Measurements from ENCODE around the gene RBM19.

RBM19 gene

DNA sequence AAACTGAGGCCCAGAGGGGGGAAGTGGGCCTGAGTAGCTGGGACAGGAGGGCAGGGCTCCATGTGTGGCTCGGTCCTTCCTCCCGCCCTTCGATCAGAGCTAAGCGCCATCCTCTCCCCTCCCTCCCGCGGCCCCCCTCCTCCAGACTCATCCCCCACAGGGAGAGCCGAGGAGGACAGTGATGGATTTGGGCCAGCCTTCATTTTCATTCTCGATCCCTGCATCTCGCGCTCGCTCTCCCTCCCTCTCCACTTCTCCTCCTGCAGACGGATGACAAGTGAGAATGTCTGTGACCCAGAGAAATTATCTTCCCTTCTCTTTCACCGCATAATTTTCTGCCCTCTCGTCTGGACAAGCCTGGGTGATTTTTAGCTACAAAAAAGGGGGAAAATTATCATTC, 183.3 kb downstream of the RBM19 start:
- DNase-seq (ENCODE audit: low read depth), result no peak
- H3K4me3 ChIP-seq (ENCODE audit: control insufficient read depth, low read depth, low read length), result no peak overlapping the region
- TF ChIP-seq, protein P1, sequence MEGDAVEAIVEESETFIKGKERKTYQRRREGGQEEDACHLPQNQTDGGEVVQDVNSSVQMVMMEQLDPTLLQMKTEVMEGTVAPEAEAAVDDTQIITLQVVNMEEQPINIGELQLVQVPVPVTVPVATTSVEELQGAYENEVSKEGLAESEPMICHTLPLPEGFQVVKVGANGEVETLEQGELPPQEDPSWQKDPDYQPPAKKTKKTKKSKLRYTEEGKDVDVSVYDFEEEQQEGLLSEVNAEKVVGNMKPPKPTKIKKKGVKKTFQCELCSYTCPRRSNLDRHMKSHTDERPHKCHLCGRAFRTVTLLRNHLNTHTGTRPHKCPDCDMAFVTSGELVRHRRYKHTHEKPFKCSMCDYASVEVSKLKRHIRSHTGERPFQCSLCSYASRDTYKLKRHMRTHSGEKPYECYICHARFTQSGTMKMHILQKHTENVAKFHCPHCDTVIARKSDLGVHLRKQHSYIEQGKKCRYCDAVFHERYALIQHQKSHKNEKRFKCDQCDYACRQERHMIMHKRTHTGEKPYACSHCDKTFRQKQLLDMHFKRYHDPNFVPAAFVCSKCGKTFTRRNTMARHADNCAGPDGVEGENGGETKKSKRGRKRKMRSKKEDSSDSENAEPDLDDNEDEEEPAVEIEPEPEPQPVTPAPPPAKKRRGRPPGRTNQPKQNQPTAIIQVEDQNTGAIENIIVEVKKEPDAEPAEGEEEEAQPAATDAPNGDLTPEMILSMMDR (IDR thresholded peaks at IDR 0.05; ENCODE audit: control insufficient read depth, insufficient read depth, low read depth, low read length, missing control alignments), result no peak

DNA sequence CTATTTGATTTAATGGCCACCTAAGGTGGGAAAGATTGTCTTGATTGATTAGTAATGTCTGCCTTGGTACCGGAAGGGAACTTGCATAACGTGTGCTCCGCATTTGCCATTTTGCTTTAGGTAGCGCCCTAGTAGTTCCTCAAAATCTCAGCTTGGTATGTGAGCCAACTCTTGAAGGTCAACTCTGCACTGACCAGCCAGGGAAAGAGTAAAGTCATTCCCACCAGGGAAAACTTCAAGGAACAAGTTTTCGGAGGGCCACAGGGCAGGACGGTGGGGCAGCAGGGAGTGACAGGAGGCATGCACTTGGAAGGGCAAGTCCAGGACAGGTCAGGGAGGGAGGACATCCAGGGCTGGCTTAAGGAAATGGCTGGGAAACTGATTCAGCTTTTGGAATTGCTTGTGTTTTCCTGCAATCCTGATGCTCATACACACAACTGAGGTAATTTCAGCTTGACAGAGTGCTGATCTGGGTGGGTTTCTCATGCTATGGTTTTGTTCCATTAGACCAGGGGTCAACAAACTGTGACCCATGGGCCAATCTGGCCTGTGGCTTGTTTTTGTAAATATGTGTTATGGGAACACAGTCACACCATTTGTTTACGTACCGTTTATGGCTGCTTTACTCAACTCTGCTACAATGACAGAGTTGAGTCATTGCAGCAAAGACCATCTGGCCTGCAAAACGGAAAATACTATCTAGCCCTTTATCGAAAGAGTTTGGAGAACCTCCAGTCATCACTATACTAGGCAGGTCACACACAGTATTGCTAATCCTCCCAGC, 184.5 kb downstream of the RBM19 start:
- TF ChIP-seq, protein P1 (IDR thresholded peaks at IDR 0.05; ENCODE audit: control insufficient read depth, insufficient read depth, low read depth, low read length, missing control alignments), result no peak
- no peak overlapping the region for H3K4me3 ChIP-seq (ENCODE audit: control insufficient read depth, low read depth, low read length)
- no peak for DNase-seq (ENCODE audit: low read depth)

DNA sequence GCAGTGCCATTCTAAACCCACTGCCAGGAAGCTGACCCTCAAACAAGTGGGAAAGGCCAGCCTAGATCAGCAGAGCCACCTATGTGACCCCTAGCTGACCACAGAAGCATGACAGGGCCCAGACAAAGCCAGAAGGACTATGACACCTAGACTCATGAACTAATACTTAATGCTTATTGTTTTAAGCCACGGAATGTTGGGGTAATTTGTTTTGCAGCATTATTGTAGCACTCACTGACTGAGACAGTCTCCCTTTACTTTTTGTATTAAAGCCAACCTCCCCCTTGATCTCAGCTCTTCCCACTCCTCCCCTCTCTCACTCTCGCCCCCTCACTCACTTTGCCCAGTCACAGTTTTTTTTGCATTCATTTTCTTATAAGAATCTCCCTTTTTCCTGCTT, 186.4 kb downstream of the RBM19 start:
- no peak overlapping the region for H3K4me3 ChIP-seq (ENCODE audit: control insufficient read depth, low read depth, low read length)
- DNase-seq (ENCODE audit: low read depth), result no peak
- TF ChIP-seq, protein P1 (IDR thresholded peaks at IDR 0.05; ENCODE audit: control insufficient read depth, insufficient read depth, low read depth, low read length, missing control alignments), result no peak

DNA sequence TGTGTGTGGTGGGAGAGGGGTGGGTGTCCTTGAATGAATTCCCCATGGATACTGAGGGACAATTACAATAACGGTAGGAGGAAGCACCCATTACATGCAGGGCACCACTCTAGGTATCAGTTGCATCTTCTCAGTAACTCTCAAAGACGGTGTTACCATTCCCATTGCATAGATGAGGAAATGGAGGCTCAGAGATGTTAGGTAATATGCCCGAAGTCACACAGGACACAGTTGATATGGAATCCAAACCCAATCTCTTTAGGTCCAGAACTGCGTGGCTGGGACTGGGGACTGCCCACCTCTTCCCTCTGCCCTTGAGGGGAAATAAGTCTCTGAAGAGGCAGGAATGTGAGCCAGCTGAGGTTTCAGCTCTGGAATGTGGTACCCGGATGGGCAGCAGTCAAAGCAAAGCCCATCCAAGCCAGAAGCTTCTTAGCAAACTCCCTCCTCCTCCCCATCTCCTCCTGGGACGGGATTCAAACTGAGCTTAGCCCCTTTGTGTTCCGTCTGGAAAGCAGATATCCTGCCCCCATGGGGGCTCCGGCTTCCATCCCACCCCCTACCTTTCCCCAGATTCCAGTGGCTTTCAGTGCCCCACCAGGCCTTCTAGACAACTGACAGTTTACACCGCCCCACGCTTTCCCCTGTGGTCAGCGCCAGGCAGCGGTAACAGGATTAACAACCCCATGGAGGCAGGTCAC, 187.5 kb downstream of the RBM19 start:
- DNase-seq (ENCODE audit: low read depth), result no peak
- TF ChIP-seq, protein P1 (IDR thresholded peaks at IDR 0.05; ENCODE audit: control insufficient read depth, insufficient read depth, low read depth, low read length, missing control alignments), result no peak
- H3K4me3 ChIP-seq (ENCODE audit: control insufficient read depth, low read depth, low read length), result no peak overlapping the region

DNA sequence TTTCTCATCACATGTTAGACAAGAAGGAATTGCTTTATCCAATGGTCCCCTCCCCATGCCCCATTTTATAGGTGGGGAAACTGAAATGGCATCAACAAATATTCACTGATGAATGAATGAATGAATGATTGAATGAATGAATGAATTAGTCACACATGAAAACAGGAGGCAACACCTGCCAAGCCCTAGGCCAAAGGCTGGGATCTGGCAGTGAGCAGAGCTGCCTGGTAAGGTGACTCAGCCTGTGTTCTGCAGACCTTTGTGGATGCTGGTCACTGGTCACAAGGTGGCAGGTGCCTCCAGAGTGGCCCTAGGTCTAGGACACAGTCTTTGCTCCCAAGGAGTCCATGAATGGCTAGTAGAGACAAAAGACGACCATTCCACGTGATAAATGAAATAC, 188.4 kb downstream of the RBM19 start:
- DNase-seq (ENCODE audit: low read depth), result no peak
- TF ChIP-seq, protein P1 (IDR thresholded peaks at IDR 0.05; ENCODE audit: control insufficient read depth, insufficient read depth, low read depth, low read length, missing control alignments), result no peak
- no peak overlapping the region for H3K4me3 ChIP-seq (ENCODE audit: control insufficient read depth, low read depth, low read length)

DNA sequence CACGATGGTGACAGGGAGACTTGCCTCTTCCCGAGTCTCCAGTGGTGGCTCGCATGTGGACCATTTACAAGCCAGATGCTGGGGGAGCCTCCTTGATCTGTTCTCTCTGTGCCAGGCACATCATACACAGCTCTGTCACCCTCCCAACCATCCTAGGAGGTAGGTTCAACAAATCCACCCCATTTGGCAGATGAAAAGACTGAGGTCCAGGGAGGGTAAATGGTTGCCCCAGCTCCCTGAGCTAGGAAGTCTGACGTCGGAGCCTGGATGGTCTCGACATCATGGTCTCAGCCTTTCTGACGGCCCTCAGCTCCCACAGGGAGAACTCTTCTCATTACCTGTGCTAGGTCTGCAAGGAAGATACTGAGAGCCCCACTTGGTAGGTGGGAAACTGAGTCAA, 189.6 kb downstream of the RBM19 start:
- no peak overlapping the region for H3K4me3 ChIP-seq (ENCODE audit: control insufficient read depth, low read depth, low read length)
- TF ChIP-seq, protein P1 (IDR thresholded peaks at IDR 0.05; ENCODE audit: control insufficient read depth, insufficient read depth, low read depth, low read length, missing control alignments), result no peak
- no peak for DNase-seq (ENCODE audit: low read depth)
